Breast epithelium (tissue), 4 donors: ENCODE data around the gene PPP3R2. TPM values are rescaled to one million over a fixed set of nuclear protein-coding genes. Genes with fewer than 3 reads are reported as not detected.

ENCODE experiments used
- DNase-seq, 2 donors: peaks; one replicate each; pipeline ENCODE4 v3.0.0-alpha.2; 2019; ENCODE audit warnings: low spot score in 2 of 2
- H3K27ac ChIP-seq, 2 donors: fragments of 200-600 bp; sonication (generic) in 1 of 2; one replicate each; pipeline ENCODE4 v1.5.1; 2016 to 2019; ENCODE audit warnings: mild to moderate bottlenecking in 1 of 2
- H3K27me3 ChIP-seq, 2 donors: fragments of 200-600 bp; sonication (generic) in 1 of 2; one replicate each; pipeline versions ENCODE4 v1.5.1 to v1.6.0; 2017 to 2019; ENCODE audit warnings: control low read depth in 1 of 2, mild to moderate bottlenecking in 1 of 2
- H3K36me3 ChIP-seq: fragments of 200-600 bp; one replicate; pipeline ENCODE4 v1.5.1; 2019
- H3K4me1 ChIP-seq, 2 donors: fragments of 200-600 bp; sonication (generic); one replicate each; pipeline ENCODE4 v1.5.1; 2016 to 2019; ENCODE audit warnings: control low read depth in 1 of 2
- H3K4me3 ChIP-seq, 3 donors: fragments of 200-600 bp; sonication (generic); 1 replicate in 2 of 3; 2 replicates in 1 of 3; pipeline ENCODE4 v1.5.1; 2016 to 2019; ENCODE audit warnings: mild to moderate bottlenecking in 3 of 3, moderate library complexity in 2 of 3
- H3K9me3 ChIP-seq, 2 donors: fragments of 200-600 bp; sonication (generic) in 1 of 2; one replicate each; pipeline ENCODE4 v1.5.1; 2016 to 2019; ENCODE audit warnings: control low read depth in 1 of 2
- POLR2A ChIP-seq: fragments of 450-650 bp; IDR thresholded peaks from one replicate; pipeline ENCODE4 v1.6.1; 2016; ENCODE audit warnings: antibody characterized with exemption, mild to moderate bottlenecking, moderate library complexity
- POLR2AphosphoS5 ChIP-seq, 3 donors: sonication (generic); formaldehyde crosslinking; IDR thresholded peaks; one replicate each; pipeline ENCODE4 v1.6.1; 2017; ENCODE audit warnings: antibody characterized with exemption in 3 of 3
- intact Hi-C: fragments of 100-400 bp; cut with DNase I; formaldehyde crosslinking; loops from one replicate; pipeline ENCODE4 v1.15.1; 2023; ENCODE audit warnings: low total_unique reads
- total RNA-seq, 3 donors: library from RNA; depleted of rRNA; stranded (reverse); fragments of >200 nt; gene quantifications; one replicate each; pipeline ENCODE4 v1.1.0, GENCODE V29; 2016
- TF ChIP-seq, protein P1 (sequence below), 3 donors: fragments of 450-650 bp; IDR thresholded peaks; one replicate each; pipeline ENCODE4 v1.5.1; 2016 to 2017; ENCODE audit warnings: antibody characterized with exemption in 3 of 3, mild to moderate bottlenecking in 3 of 3, moderate library complexity in 3 of 3

The PPP3R2 gene
- total RNA-seq, 3 donors from 2014 or later, result not detected

DNA sequence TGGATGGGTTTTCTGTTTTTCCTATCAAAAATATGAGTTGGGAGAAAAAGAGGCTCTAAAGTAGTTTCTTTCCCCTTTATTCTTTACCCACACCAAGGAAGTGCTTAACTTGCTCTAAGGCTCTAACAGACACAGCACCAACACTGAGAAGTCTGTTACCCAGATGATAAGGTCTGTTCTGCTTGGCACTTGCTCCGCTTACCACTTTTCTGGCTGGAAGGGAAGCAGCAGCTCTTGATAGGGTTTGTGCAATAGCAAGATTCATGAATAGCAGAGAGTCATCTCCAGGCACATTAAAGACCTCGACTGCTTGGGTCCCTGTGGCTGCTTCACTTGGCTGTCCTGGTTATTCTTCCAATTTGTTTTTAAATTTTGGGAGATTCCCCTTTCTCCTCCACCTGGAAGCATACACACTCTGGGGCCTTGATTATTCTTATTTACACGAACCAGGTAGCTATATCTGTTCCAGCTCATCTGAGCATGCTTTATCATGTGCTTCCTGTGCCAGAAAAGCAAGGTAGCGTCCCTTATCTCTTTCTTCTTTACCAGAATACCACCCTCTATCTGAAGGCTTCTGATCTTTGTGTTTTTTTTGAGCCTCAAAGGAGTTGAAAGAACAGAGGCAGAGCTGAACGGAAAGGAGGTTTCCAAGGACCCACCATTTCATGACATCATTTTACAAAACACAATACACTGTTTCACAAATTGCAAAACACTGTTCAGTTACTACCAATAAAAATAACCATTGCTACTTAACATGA is 24.8 kb downstream of the PPP3R2 start:
- H3K9me3 ChIP-seq, result no peaks in the 10 kb centered on the region
- H3K27me3 ChIP-seq, result no peaks in the 10 kb centered on the region
- no peaks in the 10 kb centered on the region for H3K36me3 ChIP-seq
- intact Hi-C loops, result no loop called here
- TF ChIP-seq, protein P1, sequence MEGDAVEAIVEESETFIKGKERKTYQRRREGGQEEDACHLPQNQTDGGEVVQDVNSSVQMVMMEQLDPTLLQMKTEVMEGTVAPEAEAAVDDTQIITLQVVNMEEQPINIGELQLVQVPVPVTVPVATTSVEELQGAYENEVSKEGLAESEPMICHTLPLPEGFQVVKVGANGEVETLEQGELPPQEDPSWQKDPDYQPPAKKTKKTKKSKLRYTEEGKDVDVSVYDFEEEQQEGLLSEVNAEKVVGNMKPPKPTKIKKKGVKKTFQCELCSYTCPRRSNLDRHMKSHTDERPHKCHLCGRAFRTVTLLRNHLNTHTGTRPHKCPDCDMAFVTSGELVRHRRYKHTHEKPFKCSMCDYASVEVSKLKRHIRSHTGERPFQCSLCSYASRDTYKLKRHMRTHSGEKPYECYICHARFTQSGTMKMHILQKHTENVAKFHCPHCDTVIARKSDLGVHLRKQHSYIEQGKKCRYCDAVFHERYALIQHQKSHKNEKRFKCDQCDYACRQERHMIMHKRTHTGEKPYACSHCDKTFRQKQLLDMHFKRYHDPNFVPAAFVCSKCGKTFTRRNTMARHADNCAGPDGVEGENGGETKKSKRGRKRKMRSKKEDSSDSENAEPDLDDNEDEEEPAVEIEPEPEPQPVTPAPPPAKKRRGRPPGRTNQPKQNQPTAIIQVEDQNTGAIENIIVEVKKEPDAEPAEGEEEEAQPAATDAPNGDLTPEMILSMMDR (IDR thresholded peaks at IDR 0.05), result no peak
- TF ChIP-seq POLR2AphosphoS5 (IDR thresholded peaks at IDR 0.05) (no peak), POLR2A (no peak)
- no peak overlapping the region for H3K27ac ChIP-seq
- H3K4me3 ChIP-seq, result no peak overlapping the region
- no peaks in the 10 kb centered on the region for H3K4me1 ChIP-seq
- no peak for DNase-seq

DNA sequence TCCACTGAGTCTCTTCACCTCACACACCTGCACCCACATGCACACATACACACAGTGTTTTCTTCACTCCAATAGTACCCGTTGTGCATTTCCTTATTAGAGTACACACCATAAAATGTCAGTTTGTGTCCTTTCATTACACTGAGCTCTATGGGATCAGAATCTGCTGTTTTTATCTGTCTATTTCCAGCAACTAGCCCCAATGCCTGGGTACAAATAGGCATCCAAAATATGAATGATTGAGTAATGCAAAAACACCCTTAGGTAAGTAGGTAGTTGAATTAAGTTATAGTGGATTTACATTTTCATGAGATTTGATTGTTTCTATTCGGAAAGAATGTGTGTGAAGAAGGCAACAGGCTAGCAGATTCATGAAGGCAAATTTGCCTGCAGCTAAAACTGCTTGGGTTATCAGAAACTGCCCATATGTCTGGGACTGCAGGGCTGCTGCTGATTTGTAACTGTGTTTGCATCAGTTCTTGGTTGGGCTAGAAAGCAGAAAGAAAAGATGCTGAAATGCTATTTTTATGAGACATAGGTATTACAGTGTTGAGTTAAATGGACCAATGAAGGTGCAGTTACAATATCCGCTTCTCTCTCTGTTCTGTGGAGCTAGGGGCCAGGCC is 26.9 kb downstream of the PPP3R2 start:
- H3K36me3 ChIP-seq, result no peaks in the 10 kb centered on the region
- no peak overlapping the region for H3K4me3 ChIP-seq
- no peak for TF ChIP-seq POLR2AphosphoS5 (IDR thresholded peaks at IDR 0.05)
- no peak for TF ChIP-seq POLR2A
- TF ChIP-seq, protein P1 (IDR thresholded peaks at IDR 0.05), result no peak
- intact Hi-C loops, result no loop called here
- H3K27ac ChIP-seq, result no peak overlapping the region
- H3K9me3 ChIP-seq, result no peaks in the 10 kb centered on the region
- H3K4me1 ChIP-seq, result no peaks in the 10 kb centered on the region
- H3K27me3 ChIP-seq, result no peaks in the 10 kb centered on the region
- DNase-seq, result no peak

DNA sequence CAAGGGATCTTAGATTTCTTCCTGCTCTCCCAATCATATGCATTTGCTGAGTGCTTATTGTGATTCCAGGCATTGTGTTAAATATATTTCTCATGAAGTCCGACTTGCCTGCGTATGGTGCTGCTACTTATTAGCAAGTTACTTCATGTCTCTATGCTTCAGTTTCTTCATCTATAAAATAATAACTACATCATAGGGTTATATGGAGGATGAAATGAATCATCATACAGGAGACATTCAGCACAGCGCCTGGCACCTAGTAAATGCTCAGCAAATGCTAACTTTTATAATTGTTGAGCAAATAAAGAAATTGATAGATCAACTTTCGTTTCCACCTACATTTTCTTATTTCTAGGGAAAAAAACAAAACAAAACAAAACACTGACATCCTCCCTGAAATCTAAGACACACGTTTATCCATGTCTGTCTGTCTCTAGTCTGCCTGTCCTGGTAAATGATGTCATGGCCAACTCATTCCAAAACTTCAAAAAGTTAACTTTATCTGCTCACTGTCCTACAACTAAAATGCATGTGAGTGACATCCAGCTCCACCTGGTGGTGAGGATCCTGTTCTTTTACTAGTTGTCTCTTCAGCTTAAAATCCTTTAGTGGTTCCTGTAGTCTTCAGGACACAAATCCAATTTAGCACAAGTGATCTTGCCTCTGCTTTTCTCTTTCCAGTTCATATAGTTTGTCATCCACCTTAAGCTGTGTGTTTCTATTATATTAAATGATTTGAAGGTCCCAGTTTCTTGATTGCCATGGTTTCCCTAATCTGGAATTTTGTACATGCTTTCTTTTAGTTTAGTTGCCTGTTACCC is 27.7 kb downstream of the PPP3R2 start:
- H3K27ac ChIP-seq, result no peak overlapping the region
- H3K4me1 ChIP-seq, result no peaks in the 10 kb centered on the region
- no peak for TF ChIP-seq POLR2AphosphoS5 (IDR thresholded peaks at IDR 0.05)
- TF ChIP-seq POLR2A, result no peak
- TF ChIP-seq, protein P1 (IDR thresholded peaks at IDR 0.05), result no peak
- intact Hi-C loops, result no loop called here
- H3K9me3 ChIP-seq, result no peaks in the 10 kb centered on the region
- no peaks in the 10 kb centered on the region for H3K36me3 ChIP-seq
- no peak for DNase-seq
- H3K4me3 ChIP-seq, result no peak overlapping the region
- no peaks in the 10 kb centered on the region for H3K27me3 ChIP-seq

DNA sequence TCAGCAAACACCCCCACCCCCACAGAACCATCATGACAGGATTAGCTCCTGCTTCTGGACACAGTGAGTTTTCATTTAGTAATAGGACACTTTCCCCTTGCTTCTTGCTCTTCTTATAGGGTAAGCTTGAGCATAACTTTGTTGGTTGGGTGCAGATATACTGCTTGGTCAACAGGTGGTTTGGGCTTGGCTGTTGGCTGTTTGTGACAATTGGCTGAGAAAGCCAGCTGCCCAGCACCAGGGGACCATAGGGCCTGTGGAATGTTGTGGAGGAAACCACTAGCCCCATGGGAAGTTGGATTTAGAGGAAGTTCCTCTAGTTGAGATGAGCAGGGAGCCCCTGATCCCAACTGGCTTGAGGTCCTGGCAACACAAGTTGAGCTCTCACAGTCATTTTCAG is 30.5 kb downstream of the PPP3R2 start:
- no peaks in the 10 kb centered on the region for H3K9me3 ChIP-seq
- no peaks in the 10 kb centered on the region for H3K27me3 ChIP-seq
- no peak overlapping the region for H3K27ac ChIP-seq
- DNase-seq, result no peak
- no peak overlapping the region for H3K4me3 ChIP-seq
- no peak for TF ChIP-seq POLR2AphosphoS5 (IDR thresholded peaks at IDR 0.05)
- TF ChIP-seq POLR2A, result no peak
- TF ChIP-seq, protein P1 (IDR thresholded peaks at IDR 0.05), result no peak
- no peaks in the 10 kb centered on the region for H3K4me1 ChIP-seq
- H3K36me3 ChIP-seq, result no peaks in the 10 kb centered on the region
- intact Hi-C loops, result no loop called here
